DLD1 (cell line): ENCODE measurements around the gene SLC49A3.
"Not testable (repeated sequence)": the region's sequence is repeated elsewhere in the genome, so short reads cannot be mapped to it uniquely, and the experiment has no call there.

Experiments
- in situ Hi-C: cut with HindIII; loops from 2 replicates; pipeline ENCODE4 v1.10.0; 2017; ENCODE audit warnings: low sequenced_read_pairs

SLC49A3 gene

DNA sequence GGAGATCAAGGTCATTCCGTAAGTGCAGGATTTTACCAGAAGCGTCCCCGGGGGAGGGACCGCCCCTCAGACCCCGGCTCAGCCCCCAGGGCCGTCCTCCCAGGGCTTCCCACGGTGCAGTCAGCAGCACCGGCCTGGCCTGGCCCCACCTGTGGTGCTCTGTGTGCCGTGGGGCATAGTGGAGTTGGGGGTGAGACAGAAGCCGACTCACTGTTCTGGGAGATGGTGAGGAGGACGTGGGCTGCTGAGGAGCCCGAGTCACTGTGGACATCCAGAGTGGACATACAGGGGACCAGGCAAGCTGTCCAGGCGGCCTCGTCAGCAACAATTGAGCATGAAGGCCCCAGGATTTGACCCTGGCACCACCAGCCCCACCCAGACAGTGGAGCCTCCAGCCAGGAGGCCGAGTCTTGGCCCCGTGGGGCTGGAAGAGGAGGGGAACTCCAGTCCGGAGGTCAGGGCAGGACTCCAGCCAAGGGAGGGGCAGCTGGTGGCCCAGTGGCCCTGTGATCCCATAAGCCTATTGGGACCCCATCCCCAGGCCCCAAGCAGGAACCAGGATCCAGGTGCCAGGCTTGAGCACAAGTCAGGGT, 34.0 kb downstream of the SLC49A3 start:
- in situ Hi-C loops = no loop called here

DNA sequence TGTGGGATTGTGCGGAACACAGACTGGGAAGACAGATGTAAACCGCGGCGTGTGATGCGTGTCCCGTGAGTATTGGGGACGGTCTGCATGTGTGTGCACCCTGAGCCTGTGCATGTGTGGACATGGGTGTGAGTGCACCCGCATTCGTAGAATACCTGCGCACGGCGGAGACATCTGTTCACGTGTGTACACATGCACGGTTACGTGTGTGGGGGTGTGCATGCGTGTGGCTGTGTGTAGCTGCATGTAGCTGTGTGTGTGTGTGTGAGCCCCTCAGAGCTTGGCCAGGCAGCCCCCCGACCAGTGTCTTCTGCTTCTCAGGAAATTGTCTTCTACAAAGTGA, 34.5 kb downstream of the SLC49A3 start:
- in situ Hi-C loops = no loop called here

DNA sequence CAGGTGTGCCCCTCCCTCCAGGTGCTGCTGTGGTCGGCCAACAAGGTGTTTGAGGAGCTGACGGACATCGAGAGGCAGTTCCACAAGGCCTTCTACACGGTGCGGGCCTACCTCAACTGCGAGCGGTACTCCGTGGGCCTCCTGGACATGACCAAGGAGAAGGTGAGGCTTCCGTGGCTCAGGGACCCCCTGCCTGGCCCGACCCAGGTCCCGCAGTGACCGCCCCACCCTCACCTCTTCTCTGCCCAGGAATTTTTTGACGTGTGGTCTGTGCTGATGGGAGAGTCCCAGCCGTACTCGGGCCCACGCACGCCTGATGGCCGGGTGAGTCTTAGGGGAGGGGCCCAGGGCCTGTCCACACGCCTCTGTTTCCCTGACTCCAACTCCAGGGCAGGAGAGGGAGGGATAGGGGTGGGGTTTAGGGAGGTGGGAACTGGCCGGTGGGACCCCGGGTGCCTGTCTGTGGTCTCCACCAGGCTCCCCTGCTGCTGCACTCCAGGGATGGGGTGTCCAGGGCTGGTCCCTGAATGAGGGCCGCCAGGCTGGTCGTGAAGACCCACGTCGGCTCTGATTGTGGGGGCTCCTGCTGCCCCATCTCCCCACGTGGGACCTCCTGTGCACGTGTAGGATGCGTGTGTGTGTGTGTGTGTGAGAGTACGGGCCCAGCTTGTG, 35.0 kb downstream of the SLC49A3 start:
- in situ Hi-C loops = no loop called here

DNA sequence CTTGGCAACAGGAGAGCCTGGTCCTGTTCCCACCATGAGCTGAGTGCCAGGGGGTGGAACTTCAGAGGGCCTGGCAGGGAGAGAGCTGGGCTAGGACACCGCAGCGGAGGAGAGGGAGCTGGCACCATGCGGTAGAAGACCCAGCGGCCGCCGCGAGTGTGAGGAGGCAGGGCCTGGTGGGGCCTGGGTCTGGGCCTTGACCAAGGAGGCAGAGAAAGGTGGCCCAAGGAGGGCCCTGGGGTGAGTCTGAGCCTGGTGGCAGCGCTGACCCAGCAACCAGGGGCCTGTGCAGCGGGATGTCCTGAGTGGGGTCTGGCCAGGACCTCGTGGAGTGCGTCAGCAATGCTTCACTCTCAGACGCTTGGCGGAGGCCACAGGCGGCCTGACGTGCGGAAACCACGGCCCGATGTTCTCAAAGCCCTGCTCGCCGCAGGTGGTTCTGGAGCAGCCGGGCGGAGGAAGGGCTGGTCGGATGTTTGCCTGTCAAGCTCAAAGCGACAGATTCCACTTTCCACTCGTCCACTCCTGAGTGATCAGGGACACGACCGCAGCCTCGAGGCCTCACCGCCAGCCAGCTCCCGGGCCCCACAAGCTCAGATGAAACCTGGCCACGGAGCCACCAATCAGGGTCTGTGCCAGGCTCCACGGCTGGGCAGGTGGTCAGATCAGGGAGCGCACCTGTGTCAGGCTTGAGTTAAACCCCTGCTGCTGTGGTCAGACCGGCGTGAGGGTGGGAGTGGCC, 35.7 kb downstream of the SLC49A3 start:
- in situ Hi-C loops = no loop called here

DNA sequence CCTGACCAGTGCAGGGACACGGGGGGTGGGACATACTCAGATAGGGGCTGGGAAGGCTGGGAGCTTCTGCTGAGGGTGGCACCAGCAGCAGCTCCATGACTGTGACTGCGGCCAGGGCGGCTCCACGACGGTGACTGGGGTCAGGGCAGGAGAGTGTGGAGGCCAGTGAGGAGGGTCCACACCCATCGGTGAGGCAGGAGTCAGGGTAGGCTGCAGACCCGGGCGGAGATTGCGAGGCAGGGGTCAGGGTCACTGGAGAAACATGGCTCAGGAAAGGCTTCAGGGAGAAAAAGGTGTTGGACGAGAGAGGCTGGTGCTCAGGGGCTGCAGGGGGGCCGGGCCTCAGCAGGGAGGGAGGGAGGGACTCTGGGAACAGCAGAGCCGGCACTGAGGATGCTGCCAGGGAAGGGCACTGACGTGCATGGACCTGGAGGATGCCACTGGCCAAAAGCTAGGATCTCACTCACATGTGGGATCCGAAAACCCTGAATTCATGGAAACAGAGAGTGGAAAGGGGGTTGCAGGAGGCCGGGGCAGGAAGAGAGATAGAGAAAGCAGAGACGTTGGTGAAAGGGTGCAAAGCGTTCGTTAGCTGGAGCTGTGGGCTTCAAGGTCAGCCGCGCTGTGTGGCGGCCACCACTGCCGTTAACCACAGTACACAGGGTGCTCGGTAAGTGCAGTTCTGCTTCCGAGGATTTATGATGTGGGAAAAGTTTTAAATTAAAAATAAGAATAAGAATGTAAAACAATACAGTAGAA, 36.9 kb downstream of the SLC49A3 start:
- in situ Hi-C loops = no loop called here

DNA sequence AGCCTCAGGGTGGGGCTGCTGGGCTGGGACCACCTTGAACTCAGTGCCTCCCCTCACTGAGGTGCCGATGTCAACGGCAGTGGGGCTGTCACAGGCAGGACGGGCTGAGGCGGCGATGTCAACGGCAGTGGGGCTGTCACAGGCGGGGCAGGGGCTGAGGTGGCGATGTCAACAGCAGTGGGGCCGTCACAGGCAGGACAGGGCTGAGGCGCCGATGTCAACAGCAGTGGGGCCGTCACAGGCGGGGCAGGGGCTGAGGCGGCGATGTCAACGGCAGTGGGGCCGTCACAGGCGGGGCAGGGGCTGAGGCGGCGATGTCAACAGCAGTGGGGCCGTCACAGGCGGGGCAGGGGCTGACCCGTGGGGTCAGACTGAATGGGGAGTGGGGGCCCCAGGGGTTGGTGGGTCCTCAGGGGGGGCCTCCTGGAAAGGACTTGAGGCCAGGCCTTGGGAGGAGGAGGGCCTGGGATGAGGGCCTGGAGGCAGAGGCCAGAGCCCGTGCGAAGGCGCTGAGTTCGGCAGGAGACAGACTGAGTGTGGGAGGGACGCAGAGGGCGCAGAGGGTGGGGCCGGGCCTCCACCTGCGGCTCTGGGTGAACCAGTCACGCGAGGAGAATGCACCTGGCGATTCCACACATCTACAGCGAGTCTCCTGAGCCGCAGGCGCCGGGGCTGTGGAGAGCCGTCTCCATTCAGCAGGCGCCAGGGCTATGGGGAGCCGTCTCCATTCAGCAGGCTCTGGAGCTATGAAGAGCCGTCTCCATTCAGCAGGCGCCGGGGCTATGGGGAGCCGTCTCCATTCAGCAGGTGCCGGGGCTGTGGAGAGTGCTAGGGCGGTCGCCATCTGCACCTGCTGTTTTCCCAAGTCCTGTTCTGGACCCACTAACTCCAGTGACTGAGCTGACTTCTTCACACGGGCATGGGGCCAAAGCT, 37.7 kb downstream of the SLC49A3 start:
- in situ Hi-C loops = no loop called here

DNA sequence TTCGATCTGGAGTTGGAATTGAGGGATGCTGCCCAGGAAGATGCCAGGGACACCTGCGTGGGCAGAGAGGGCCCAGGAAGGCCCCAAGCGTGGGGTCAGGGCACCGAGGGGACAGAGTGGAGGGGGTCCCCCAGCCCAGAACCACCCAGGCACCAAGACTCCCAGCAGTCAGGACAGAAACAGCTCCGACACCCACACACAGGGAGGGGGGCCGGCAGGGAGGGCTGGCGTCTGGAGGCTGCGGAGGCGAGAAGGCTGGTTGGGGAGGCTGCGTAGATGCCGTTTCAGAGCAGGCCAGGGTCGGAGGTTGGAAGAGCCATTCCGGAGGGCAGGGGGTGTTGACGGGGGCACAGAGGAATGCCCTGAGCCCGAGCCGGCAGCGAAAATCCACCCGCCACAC, 38.5 kb downstream of the SLC49A3 start:
- in situ Hi-C loops = no loop called here

DNA sequence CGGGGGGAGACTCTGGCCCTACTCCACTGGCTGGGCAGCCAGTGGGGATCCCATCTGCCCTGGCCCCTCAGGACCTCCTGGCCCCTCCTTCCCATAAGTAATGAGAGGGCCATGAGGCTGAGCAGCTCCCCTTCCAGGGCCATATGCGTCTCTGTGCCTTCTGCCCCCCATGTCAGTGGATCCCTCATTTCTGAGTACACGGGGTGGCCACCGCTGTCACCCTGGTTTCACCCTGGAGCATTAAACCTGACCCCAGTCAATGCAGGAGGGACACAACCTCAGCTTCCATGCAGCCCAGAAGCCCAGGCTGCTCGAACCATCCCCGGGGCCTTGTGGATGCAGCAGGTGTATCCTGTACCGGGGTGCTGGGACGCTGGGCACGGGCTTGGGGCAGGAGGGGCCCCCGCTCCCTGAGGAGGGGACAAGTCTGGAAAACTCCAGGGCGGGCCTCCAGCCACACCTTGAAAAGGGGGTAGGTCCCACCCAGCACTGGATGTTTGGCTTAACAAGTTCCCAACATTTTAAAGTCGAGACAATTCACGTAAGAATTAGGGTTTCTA, 39.1 kb downstream of the SLC49A3 start:
- in situ Hi-C loops = no loop called here

DNA sequence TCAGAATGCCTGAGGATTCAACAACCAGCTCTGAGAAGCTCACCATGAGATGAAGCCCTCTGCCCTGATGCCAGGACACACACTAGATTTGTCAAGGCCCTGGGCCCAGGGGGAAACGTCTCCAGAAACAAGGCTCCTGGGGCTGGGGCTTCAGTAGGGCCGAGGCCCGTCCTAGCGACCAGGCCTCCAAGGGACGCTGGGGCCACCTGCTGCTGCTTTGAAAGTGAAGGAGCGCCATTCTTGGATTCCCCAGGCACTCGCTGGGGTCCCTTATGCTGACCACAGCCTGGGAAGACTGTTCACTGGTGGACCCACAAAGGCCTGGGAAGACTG, 39.7 kb downstream of the SLC49A3 start:
- in situ Hi-C loops = no loop called here

DNA sequence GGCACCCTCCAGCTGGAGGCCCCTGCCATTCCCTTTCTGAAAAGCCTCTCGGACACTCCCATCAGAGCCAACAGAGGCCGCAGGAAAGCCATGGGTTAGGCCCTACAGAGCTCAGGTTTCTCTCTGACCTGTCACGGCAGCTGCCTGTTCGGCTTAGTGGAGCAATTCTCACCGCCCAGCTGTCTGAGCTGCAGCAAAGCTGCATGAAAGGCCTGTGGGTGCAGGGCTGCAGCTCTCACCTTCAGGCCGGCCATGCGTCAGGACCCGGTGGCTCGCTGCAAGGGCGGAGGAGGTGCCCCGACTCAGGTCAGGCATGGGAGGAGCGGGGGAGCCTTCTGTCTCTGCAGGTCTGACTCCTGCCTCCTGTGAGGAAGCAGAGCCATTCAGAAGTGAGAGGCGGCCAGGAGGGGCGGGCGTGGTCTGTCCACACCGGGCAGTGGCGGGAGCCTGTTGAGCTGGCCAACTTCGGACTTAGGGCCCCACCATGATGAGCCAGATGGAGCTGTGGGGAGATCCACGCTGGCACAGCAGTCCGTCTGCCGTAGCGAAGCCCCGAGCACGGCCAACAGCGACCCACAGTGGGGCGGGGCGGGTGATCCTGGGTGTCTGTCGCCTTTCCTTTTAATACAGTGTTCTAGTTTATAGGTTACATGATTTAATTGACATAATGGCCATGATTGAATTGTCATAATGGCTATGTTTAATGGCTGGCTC, 40.2 kb downstream of the SLC49A3 start:
- in situ Hi-C loops = no loop called here

DNA sequence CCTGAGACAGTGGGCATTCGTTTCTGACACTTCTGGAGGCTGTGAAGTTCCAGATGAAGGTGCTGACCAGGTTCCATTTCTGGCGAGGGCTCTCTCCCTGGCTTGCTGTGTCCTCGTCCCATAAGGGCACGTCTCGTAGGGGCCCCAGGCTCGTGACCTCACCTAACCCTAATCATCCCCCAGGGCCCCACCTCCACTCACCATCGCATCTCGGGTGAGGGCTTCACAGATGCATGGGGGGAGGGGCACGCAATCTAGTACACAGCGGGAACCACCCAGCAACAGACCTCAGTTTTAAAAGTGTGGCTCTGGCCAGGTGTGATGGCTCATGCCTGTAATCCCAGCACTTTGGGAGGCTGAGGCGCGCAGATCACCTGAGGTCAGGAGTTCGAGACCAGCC, 41.5 kb downstream of the SLC49A3 start:
- in situ Hi-C loops = no loop called here

DNA sequence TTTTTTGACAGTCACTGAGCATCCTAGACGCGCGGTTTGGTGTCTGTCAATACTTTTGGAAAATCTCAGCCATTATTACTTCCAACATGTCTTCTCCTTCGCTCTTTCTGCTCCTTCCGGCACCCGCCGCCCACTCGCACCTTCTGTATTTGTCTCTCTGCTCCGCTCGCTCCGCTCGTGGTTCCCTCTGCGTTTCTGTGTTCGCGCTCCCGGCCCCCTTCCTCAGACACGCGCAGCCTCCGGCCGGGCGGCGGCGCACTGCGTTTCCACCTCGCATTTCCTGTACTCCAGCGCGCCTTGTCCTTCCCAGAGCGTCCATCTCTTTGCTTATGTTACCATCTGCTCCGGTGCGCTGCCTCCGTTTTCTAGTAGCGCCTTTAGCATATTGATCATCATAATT, 42.5 kb downstream of the SLC49A3 start:
- in situ Hi-C loops = no loop called here

DNA sequence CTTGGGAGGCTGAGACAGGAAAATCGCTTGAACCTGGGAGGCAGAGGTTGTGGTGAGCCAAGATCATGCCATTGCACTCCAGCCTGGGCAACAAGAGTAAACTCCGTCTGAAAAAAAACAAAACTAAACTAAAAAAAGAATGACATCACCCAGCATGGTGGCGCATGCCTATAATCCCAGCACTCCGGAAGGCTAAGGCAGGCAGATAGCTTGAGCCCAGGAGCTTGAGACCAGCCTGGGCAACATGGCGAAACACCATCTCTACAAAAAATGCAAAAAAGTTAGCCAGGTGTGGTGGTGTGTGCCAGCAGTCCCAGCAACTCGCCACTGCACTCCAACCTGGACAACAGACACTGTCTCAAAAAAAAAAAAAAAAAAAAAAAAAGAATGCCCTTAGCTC, 46.6 kb downstream of the SLC49A3 start:
- in situ Hi-C loops = not testable (repeated sequence)

DNA sequence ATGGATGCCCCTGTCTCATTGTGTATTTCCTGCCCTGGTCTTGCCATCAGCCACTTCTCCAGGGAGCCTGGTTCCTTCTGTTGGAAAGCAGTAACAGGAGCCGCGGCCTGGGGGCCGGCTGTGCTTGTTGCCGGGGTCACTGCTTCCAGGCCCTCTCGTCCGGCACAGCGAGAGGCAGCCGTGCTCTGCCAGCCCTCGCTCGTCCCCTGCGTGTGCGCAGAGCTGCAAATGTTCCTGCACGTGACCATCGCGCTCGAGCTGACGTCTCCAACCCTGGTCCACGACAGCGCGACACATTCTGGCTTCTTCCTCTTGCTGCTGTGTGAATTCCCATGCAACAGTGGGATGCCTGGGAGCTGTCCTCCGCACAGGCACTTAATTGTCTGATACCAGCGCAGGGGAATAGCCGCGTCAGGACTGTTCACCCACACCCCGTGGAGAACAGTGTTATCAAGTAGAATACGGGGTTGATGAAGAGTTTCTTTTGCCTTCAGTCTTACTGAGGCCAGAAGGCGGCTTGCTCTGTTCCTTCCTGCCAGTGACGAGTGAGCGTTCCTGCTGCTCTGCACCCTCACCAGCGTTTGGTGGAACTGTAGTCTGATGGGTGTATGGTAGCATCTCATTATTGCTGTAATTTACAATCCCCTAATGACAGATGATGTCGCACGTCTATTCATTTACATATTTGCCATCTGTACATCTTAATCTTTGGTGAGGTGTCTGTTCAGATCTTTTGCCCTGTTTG, 51.2 kb downstream of the SLC49A3 start:
- in situ Hi-C loops = no loop called here

DNA sequence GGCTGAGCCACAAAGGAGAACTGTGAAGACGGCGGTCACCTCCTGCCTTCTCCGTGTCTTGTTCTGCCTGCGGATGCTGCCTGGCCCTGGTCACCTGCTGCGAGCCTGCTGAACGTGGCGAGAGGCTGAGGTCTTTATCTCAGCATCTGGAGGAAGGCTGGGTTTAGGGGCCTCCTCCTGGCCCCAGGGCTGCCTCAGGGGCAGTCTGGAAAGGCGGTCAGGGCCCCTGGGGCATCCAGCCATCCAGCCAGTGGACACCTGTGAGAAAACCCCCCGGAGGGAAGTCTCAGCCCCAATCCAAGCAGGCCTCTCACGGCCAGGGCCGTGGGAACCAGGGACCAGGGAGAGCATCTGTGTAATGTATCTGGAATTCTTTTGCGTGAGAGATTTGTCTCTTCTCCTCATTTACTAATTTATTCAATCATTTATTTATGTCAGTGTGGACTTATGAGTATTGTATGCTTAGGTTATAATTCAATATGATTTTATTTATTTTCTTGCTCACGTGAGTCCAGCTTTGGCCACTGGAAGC, 52.3 kb downstream of the SLC49A3 start:
- in situ Hi-C loops = no loop called here

DNA sequence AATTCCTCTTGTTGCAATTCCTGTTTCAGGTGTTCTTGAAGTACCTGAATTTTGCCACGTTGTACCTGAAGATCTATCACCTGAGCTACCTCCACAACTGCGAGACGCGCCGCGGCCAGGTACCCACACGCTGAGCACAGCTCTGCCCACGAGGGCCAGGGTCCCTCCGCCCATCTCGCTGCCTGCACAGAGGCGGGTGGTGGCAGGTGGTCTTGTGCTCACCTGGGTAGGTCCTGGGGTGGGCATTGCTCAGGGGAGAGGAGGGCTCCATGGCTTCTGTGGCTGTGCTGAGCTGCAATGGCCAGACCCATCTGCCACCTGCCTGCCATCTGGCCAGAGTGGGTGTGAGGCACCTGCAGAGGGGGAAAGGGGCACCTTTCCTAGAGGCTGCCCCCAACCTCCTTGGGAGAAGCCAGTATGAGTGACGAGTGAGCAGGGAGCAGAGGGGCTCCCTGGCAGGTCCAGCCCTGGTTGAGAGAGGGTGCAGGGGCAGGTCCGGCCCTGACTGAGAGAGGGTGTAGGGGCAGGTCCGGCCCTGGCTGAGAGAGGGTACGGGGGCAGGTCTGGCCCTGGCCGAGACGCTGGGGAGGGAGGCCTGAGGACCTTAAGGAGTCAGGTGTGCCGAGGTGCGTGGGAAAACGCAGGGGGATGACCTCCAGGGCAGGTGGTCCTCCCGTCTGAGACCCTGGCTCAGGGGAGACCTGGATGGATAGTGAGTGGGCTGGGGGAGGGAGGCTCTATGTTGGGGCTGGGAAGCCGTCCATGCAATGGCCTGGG, 52.9 kb downstream of the SLC49A3 start:
- in situ Hi-C loops = no loop called here

DNA sequence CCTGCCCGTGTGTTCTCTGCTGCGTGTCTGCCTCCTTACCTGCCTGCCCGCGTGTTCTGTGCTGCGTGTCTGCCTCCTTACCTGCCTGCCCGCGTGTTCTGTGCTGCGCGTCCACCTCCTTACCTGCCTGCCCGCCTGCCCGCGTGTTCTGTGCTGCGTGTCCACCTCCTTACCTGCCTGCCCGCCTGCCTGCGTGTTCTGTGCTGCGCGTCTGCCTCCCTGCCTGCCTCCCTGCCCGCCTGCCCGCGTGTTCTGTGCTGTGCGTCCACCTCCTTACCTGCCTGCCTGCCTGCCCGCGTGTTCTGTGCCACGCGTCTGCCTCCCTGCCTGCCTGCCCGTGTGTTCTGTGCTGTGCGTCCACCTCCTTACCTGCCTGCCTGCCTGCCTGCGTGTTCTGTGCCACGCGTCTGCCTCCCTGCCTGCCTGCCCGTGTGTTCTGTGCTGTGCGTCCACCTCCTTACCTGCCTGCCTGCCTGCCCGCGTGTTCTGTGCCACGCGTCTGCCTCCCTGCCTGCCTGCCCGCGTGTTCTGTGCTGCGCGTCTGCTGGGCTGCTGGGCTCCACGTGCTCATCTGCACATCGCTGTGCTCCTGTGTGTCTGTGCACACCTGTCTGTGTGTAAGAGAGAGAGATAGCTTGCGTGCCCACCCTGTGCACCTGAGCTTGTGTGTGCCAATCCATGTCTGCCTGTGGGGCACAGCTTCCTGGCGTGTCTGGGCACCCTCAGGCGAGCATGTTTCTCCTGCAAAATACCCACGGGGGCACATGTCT, 53.7 kb downstream of the SLC49A3 start:
- in situ Hi-C loops = not testable (repeated sequence)
